Bronchial epithelial cell (primary cell): ENCODE results near the gene GRHL1. TPM values are rescaled to one million over a fixed set of nuclear protein-coding genes. Genes with fewer than 3 reads are reported as not detected.
A peak's percentile ranks its signal among the peaks of the same experiment; 100 is the strongest.

ENCODE experiments used
- DNase-seq: peaks from one replicate; pipeline ENCODE4 v3.0.0-alpha.2; 2010; ENCODE audit warnings: low read depth
- FAIRE-seq: peaks from 2 replicates; lab custom pipeline; 2011; peaks lifted over from hg19 to GRCh38; lab: Jason Lieb, UNC
- H3K27me3 ChIP-seq: 2 replicates; pipeline ENCODE4 v1.5.1; 2011; ENCODE audit warnings: low read length; ENCODE audit not compliant: control insufficient read depth, insufficient read depth
- H3K36me3 ChIP-seq: 2 replicates; pipeline ENCODE4 v1.5.1; 2011; ENCODE audit warnings: low read length; ENCODE audit not compliant: control insufficient read depth, insufficient read depth
- H3K4me3 ChIP-seq: 2 replicates; pipeline ENCODE4 v1.5.1; 2011; ENCODE audit warnings: mild to moderate bottlenecking, low read depth, low read length, control low read depth
- total RNA-seq: library from RNA; depleted of rRNA; stranded (reverse); fragments of >200 nt; gene quantifications from 2 replicates; pipeline ENCODE4 v1.2.1, GENCODE V29; 2014
- TF ChIP-seq, protein P1 (sequence below): IDR thresholded peaks from 2 replicates; pipeline ENCODE4 v1.5.1; 2011; ENCODE audit warnings: mild to moderate bottlenecking, moderate library complexity, low read length, control low read depth, inconsistent platforms; ENCODE audit not compliant: insufficient read depth, severe bottlenecking

Gene GRHL1
- total RNA-seq, 1 donor from 2014 or later: 25.5 TPM

- DNase-seq (no peak), FAIRE-seq (peak; percentile 43)
- TF ChIP-seq, protein P1, sequence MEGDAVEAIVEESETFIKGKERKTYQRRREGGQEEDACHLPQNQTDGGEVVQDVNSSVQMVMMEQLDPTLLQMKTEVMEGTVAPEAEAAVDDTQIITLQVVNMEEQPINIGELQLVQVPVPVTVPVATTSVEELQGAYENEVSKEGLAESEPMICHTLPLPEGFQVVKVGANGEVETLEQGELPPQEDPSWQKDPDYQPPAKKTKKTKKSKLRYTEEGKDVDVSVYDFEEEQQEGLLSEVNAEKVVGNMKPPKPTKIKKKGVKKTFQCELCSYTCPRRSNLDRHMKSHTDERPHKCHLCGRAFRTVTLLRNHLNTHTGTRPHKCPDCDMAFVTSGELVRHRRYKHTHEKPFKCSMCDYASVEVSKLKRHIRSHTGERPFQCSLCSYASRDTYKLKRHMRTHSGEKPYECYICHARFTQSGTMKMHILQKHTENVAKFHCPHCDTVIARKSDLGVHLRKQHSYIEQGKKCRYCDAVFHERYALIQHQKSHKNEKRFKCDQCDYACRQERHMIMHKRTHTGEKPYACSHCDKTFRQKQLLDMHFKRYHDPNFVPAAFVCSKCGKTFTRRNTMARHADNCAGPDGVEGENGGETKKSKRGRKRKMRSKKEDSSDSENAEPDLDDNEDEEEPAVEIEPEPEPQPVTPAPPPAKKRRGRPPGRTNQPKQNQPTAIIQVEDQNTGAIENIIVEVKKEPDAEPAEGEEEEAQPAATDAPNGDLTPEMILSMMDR: no peak
- H3K4me3 ChIP-seq: no peak overlapping the region
- H3K36me3 ChIP-seq: no peaks in the 10 kb centered on the region
- H3K27me3 ChIP-seq: no peaks in the 10 kb centered on the region
Observed at GRCh38 chr2:10016802-10017258, 65.3 kb downstream of the GRHL1 start.

- TF ChIP-seq, protein P1: no peak
- Histone ChIP-seq H3K27me3 (no peaks in the 10 kb centered on the region), H3K36me3 (no peaks in the 10 kb centered on the region), H3K4me3 (no peak overlapping the region)
- FAIRE-seq (no peak), DNase-seq (no peak)
Observed at GRCh38 chr2:10017313-10017941, 65.9 kb downstream of the GRHL1 start.

- TF ChIP-seq, protein P1: no peak
- no peak overlapping the region for H3K4me3 ChIP-seq
- peak; percentile 94 for FAIRE-seq
- DNase-seq: peak; percentile 92
- no peaks in the 10 kb centered on the region for H3K27me3 ChIP-seq
- no peaks in the 10 kb centered on the region for H3K36me3 ChIP-seq
Observed at GRCh38 chr2:10019174-10019573, 67.7 kb downstream of the GRHL1 start.

DNA sequence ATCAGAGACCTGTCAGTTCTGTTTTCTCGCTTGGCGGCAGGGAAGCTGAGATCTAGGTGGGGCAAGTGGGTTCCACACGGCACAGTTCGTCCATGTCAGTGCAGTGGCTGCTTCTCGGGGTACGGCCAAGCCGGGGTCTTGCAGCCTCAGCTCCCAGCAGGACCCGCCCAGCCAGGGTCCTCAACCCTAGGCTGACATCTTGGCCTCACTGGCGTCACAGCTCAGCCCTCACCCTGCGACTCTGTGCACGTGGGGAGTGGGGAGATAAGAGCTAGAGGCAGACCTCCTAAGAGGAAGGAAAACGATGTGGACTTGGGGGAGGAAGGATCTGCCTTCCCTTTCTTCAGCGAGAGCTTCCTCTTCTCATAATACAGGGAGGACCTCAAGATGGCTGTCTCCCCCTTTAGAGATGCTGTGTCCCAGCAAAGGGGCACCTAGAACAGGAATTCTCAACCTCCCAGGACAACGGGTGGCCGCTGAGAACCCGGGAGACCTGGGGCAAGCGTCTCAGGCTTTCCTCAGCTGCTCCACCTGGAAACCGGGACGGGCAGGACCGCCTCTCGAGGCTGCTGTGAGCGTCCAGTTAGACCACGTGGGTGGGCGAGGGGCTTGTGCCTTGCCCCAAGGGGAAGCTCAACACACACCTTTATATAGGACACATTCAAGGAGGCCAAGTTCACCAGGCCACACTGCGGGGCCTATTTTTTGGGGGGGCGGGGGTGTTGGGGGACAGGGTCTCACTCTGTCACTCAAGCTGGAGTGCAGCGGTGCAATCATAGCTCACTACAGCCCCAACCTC is 68.3 kb downstream of the GRHL1 start:
- DNase-seq (no peak), FAIRE-seq (no peak)
- no peak overlapping the region for H3K4me3 ChIP-seq
- H3K27me3 ChIP-seq: no peaks in the 10 kb centered on the region
- no peaks in the 10 kb centered on the region for H3K36me3 ChIP-seq
- TF ChIP-seq, protein P1: no peak

- no peaks in the 10 kb centered on the region for H3K36me3 ChIP-seq
- FAIRE-seq (no peak), DNase-seq (no peak)
- TF ChIP-seq, protein P1: no peak
- H3K27me3 ChIP-seq: no peaks in the 10 kb centered on the region
- H3K4me3 ChIP-seq: no peak overlapping the region
Observed at GRCh38 chr2:10022041-10022421, 70.5 kb downstream of the GRHL1 start.
